ENCODE results near the gene MOB3A. TPM values are rescaled to one million over a fixed set of nuclear protein-coding genes. Genes with fewer than 3 reads are reported as not detected.

The MOB3A gene
- total and polyA plus RNA-seq, 10 of the 15 experiments (the other 5 are each of a cell fraction or from before 2014, with no cell fraction given) = 7.5 to 229 (median 79.4) TPM

- whole genome bisulfite sequencing (ENCODE audit: insufficient coverage, insufficient replicate concordance, low lambda C conversion rate, missing lambda C conversion rate) = 70% methylated on average over 28 of the region's 28 CpGs
- Histone ChIP-seq H3K36me3 (ENCODE audit: control insufficient read depth in 2 of 2, insufficient read depth in 2 of 2, low read length in 1 of 2) (peaks cover 19 to 33% of the 10 kb centered on the region in 2 experiments), H3K4me3 (peak overlapping the region; percentile 71), H3K4me1 (ENCODE audit: control insufficient read depth, insufficient read depth, low read length) (peaks cover 33% of the 10 kb centered on the region), H3K9ac (ENCODE audit: control insufficient read depth, insufficient read depth, low read length) (peak overlapping the region; percentile 86), H3K27ac (ENCODE audit: control insufficient read depth, insufficient read depth) (peak overlapping the region; percentile 92), H3K9me3 (replicated peaks; ENCODE audit: control insufficient read depth, insufficient read depth, low read length) (no peaks in the 10 kb centered on the region), H3K79me2 (ENCODE audit: control insufficient read depth, insufficient read depth, low read length) (peaks cover 31% of the 10 kb centered on the region), H3K4me2 (ENCODE audit: control insufficient read depth, insufficient read depth) (peak overlapping the region; percentile 99), H2AFZ (ENCODE audit: control insufficient read depth, low read depth, low read length) (no peak overlapping the region), H3K27me3 (replicated peaks in 1 of 2; ENCODE audit: control insufficient read depth in 2 of 2, insufficient read depth in 2 of 2, low read length in 1 of 2) (no peaks in the 10 kb centered on the region), H4K20me1 (ENCODE audit: control insufficient read depth, insufficient read depth) (no peaks in the 10 kb centered on the region; the same call in 1 of the 2 replicates)
- ChIA-PET SMC1A (ENCODE audit: uncharacterized antibody, unreplicated experiment) (interaction anchor here (1.1 kb wide), 1 partner anchor 13 kb away, joined by 3 read pairs; no protein-coding TSS in a partner anchor), RAD21 (ENCODE audit: unreplicated experiment) (interaction anchor here (1.0 to 2.4 kb wide), 3 partner anchors 8 to 143 kb away, joined by 3 to 17 read pairs (median 9); no protein-coding TSS in a partner anchor), POLR2A (interaction anchor here (0.6 to 4.3 kb wide), 6 partner anchors 11 to 108 kb away, joined by 3 to 37 read pairs (median 6); partner anchors contain the start of gene MKNK2), CTCF (interaction anchor here (1.1 to 1.5 kb wide), 2 partner anchors 21 to 22 kb away, joined by 3 to 7 read pairs; no protein-coding TSS in a partner anchor)
- intact Hi-C loops (cut with micrococcal nuclease; ENCODE audit: unreplicated experiment) (no loop called here), in situ Hi-C loops (cut with MboI) (no loop called here)
- TF ChIP-seq STAT1 (conservative IDR thresholded peaks at IDR 0.05) (0 out of 2 replicates have a peak, but pooled peaks have one; percentile 9), POLR2A (IDR thresholded peaks at IDR 0.05; ENCODE audit: low read depth, low read length) (peak; percentile 56), POLR2AphosphoS5 (IDR thresholded peaks at IDR 0.05; ENCODE audit: low read length) (0 out of 2 replicates have a peak, but pooled peaks have one; percentile 37), USF1 (IDR thresholded peaks at IDR 0.05; ENCODE audit: borderline replicate concordance, extremely low read length, insufficient read depth, low read depth, low read length) (no peak)
- BruUV-seq (replicated peaks) = no TSS peak
- no peak for FAIRE-seq
- no peak for ATAC-seq
- DNase-seq (ENCODE audit: low read depth, low spot score) = no peak
Measured at GRCh38 chr19:2040647-2041432, 55.3 kb downstream of the MOB3A start.

Measured in GM12878 (cell line).